ENCODE measurements around the gene PADI1. TPM values are rescaled to one million over a fixed set of nuclear protein-coding genes. Genes with fewer than 3 reads are reported as not detected.
A peak's percentile ranks its signal among the peaks of the same experiment; 100 is the strongest.

PADI1 gene
- total and polyA plus RNA-seq, 4 donors: 4.9 TPM; not detected in 3

GRCh38 chr1:17192394-17193221 is 12.3 kb upstream of the PADI1 start:
- Histone ChIP-seq H3K4me1 (ENCODE audit: control insufficient read depth in 4 of 4, insufficient read depth in 4 of 4, low read length in 3 of 4) (no peaks in the 10 kb centered on the region), H3K27ac (ENCODE audit: low read depth in 1 of 2, low read length in 2 of 2) (no peak overlapping the region), H3K27me3 (ENCODE audit: control insufficient read depth in 4 of 4, insufficient read depth in 4 of 4, low read length in 3 of 4) (no peaks in the 10 kb centered on the region), H3K9me3 (ENCODE audit: control insufficient read depth in 4 of 4, low read length in 3 of 4) (peaks cover 0 to 2% (median 0%) of the 10 kb centered on the region in 4 donors), H3K4me3 (ENCODE audit: low read depth in 1 of 3, low read length in 3 of 3) (no peak overlapping the region), H3K9ac (ENCODE audit: low read depth in 1 of 2, low read length in 2 of 2) (no peak overlapping the region), H3K36me3 (ENCODE audit: control insufficient read depth in 4 of 4, insufficient read depth in 3 of 4, low read depth in 1 of 4, low read length in 3 of 4) (no peaks in the 10 kb centered on the region)
- TF ChIP-seq RXRA (IDR thresholded peaks at IDR 0.05) (no peak), MAX (IDR thresholded peaks at IDR 0.05) (no peak), ATF3 (IDR thresholded peaks at IDR 0.05) (no peak), SP1 (IDR thresholded peaks at IDR 0.05) (no peak), RAD21 (IDR thresholded peaks at IDR 0.05) (no peak), JUND (IDR thresholded peaks at IDR 0.05) (no peak), FOXA2 (IDR thresholded peaks at IDR 0.05) (no peak), HNF4G (IDR thresholded peaks at IDR 0.05) (no peak), TAF1 (conservative IDR thresholded peaks at IDR 0.05) (no peak), GABPA (IDR thresholded peaks at IDR 0.05 in 1 of 2, conservative IDR thresholded peaks at IDR 0.05 in 1 of 2) (no peak)
- peak; percentile 24 for DNase-seq (ENCODE audit: low spot score)
- 75% methylated on average over 13 of the region's 13 CpGs for WGBS

- no peak for TF ChIP-seq HNF4A (conservative IDR thresholded peaks at IDR 0.05)
- no peak for TF ChIP-seq REST (IDR thresholded peaks at IDR 0.05)
- TF ChIP-seq NR2F2 (IDR thresholded peaks at IDR 0.05): no peak
- no peak for TF ChIP-seq CTCF (IDR thresholded peaks at IDR 0.05; ENCODE audit: low read depth, low read length, missing input control)
- no peak for TF ChIP-seq FOXA1 (IDR thresholded peaks at IDR 0.05)
- TF ChIP-seq ZBTB33 (IDR thresholded peaks at IDR 0.05): no peak
- no peak for TF ChIP-seq GABPA (IDR thresholded peaks at IDR 0.05 in 1 of 2, conservative IDR thresholded peaks at IDR 0.05 in 1 of 2)
- no peak for TF ChIP-seq ATF3 (IDR thresholded peaks at IDR 0.05)
- TF ChIP-seq RXRA (IDR thresholded peaks at IDR 0.05): no peak
- no peak for TF ChIP-seq RAD21 (IDR thresholded peaks at IDR 0.05)
- H3K36me3 ChIP-seq (ENCODE audit: control insufficient read depth in 4 of 4, insufficient read depth in 3 of 4, low read depth in 1 of 4, low read length in 3 of 4): no peaks in the 10 kb centered on the region
- H3K4me1 ChIP-seq (ENCODE audit: control insufficient read depth in 4 of 4, insufficient read depth in 4 of 4, low read length in 3 of 4): no peaks in the 10 kb centered on the region
- 82% methylated on average over 17 of the region's 17 CpGs for WGBS
- H3K27me3 ChIP-seq (ENCODE audit: control insufficient read depth in 4 of 4, insufficient read depth in 4 of 4, low read length in 3 of 4): no peaks in the 10 kb centered on the region
- DNase-seq (ENCODE audit: low spot score): peak; percentile 30
- H3K4me3 ChIP-seq (ENCODE audit: low read depth in 1 of 3, low read length in 3 of 3): no peak overlapping the region
- H3K9me3 ChIP-seq (ENCODE audit: control insufficient read depth in 4 of 4, low read length in 3 of 4): no peaks in the 10 kb centered on the region
- H3K9ac ChIP-seq (ENCODE audit: low read depth in 1 of 2, low read length in 2 of 2): no peak overlapping the region
- no peak overlapping the region for H3K27ac ChIP-seq (ENCODE audit: low read depth in 1 of 2, low read length in 2 of 2)
Measured at GRCh38 chr1:17193222-17194132, 11.5 kb upstream of the PADI1 start.

Data from liver (tissue), 9 donors.